Bronchus fibroblast of lung (primary cell): ENCODE measurements around the gene TMEM26. TPM values are rescaled to one million over a fixed set of nuclear protein-coding genes. Genes with fewer than 3 reads are reported as not detected.

Experiments used
- total RNA-seq: library from RNA; depleted of rRNA; stranded (reverse); fragments of >200 nt; gene quantifications from 2 replicates; pipeline ENCODE4 v1.2.3, GENCODE V29; 2015

TMEM26 gene
- 0.89 and 1.0 TPM in 2 replicates for total RNA-seq

GRCh38 chr10:61452655-61453641 is at the start of gene TMEM26:
TSS of gene TMEM26 (minus strand) at chr10:61453381. CDS start at chr10:61453081, 300 bp downstream.

Other genes with a start within 250 kb of the TMEM26 start
- gene CABCOCO1, start 209.5 kb upstream of the TMEM26 start, total RNA-seq = 0.34 and 1.3 TPM in 2 replicates